ENCODE results near the gene BHLHE41.

BHLHE41 gene

GRCh38 chr12:26124446-26125399 lies at the start of gene BHLHE41:
TSS of gene BHLHE41 (minus strand) at chr12:26125037. CDS start at chr12:26124779, 258 bp downstream.
- no peak for DNase-seq

GRCh38 chr12:26172946-26173552 lies 48.2 kb upstream of the BHLHE41 start:
- DNase-seq = no peak

GRCh38 chr12:26172539-26172938 lies 47.7 kb upstream of the BHLHE41 start:
- no peak for DNase-seq

GRCh38 chr12:26172013-26172412 lies 47.2 kb upstream of the BHLHE41 start:
- DNase-seq = no peak

- no peak for DNase-seq
Observed at GRCh38 chr12:26164118-26164517, 39.3 kb upstream of the BHLHE41 start.

GRCh38 chr12:26162905-26163304 lies 38.1 kb upstream of the BHLHE41 start:
- no peak for DNase-seq

- no peak for DNase-seq
Observed at GRCh38 chr12:26162174-26162573, 37.3 kb upstream of the BHLHE41 start.

- DNase-seq = no peak
Observed at GRCh38 chr12:26158078-26158764, 33.4 kb upstream of the BHLHE41 start.

- no peak for DNase-seq
Observed at GRCh38 chr12:26157001-26157400, 32.2 kb upstream of the BHLHE41 start.

GRCh38 chr12:26156201-26156871 lies 31.5 kb upstream of the BHLHE41 start:
- no peak for DNase-seq

GRCh38 chr12:26153421-26154154 lies 28.8 kb upstream of the BHLHE41 start:
- DNase-seq = no peak

GRCh38 chr12:26152507-26153102 lies 27.8 kb upstream of the BHLHE41 start:
- DNase-seq = no peak

GRCh38 chr12:26150736-26151450 lies 26.1 kb upstream of the BHLHE41 start:
- no peak for DNase-seq

GRCh38 chr12:26149968-26150500 lies 25.2 kb upstream of the BHLHE41 start:
- DNase-seq = no peak

- no peak for DNase-seq
Observed at GRCh38 chr12:26148291-26148690, 23.5 kb upstream of the BHLHE41 start.

- no peak for DNase-seq
Observed at GRCh38 chr12:26143291-26143690, 18.5 kb upstream of the BHLHE41 start.

GRCh38 chr12:26138860-26139259 lies 14.0 kb upstream of the BHLHE41 start:
- DNase-seq = no peak

- no peak for DNase-seq
Observed at GRCh38 chr12:26136688-26137087, 11.9 kb upstream of the BHLHE41 start.

GRCh38 chr12:26135571-26135970 lies 10.7 kb upstream of the BHLHE41 start:
- no peak for DNase-seq

- DNase-seq = no peak
Observed at GRCh38 chr12:26135010-26135420, 10.2 kb upstream of the BHLHE41 start.

- DNase-seq = no peak
Observed at GRCh38 chr12:26134540-26134939, 9.7 kb upstream of the BHLHE41 start.
